HepG2 (cell line): ENCODE results near the gene NEURL1. TPM values are rescaled to one million over a fixed set of nuclear protein-coding genes. Genes with fewer than 3 reads are reported as not detected.

Experiments
- ATAC-seq: fragments of 200-7000 bp; cut with Tn5 transposase; 3 replicates; pipeline ENCODE4 v1.9.1; 2020; ENCODE audit warnings: mild to moderate bottlenecking, moderate library complexity
- BruUV-seq: library from RNA; stranded (reverse); fragments of 400-500 nt; replicated peaks from 2 replicates; lab custom pipeline; 2021; lab: Mats Ljungman, UMichigan
- CTCF ChIA-PET: fragments of 300-600 bp; formaldehyde crosslinking; extraction: SDS; loops from one replicate; lab custom pipeline; 2021; ENCODE audit warnings: low total read pairs, inconsistent platforms, low intra/inter-chr PET ratio; lab: Yijun Ruan, JAX
- POLR2A ChIA-PET: fragments of 350-600 bp; sonication (Branson Sonifier 250); formaldehyde crosslinking; loops from one replicate; lab custom pipeline; 2020; ENCODE audit warnings: antibody characterized with exemption, inconsistent platforms; lab: Yijun Ruan, JAX
- DNase-seq: peaks from one replicate; pipeline ENCODE4 v3.0.0-alpha.2; 2015; ENCODE audit warnings: low spot score
- FAIRE-seq: peaks from 3 replicates; lab custom pipeline; 2011; peaks lifted over from hg19 to GRCh38; lab: Jason Lieb, UNC
- H2AFZ ChIP-seq: one replicate; pipeline ENCODE4 v1.6.1; 2011; ENCODE audit warnings: low read length, inconsistent platforms
- H3K27ac ChIP-seq: fragments of 300-600 bp; 3 replicates; pipeline ENCODE4 v1.8.0; 2011; ENCODE audit warnings: mixed run types, mild to moderate bottlenecking, mixed read lengths, low read length, inconsistent platforms; ENCODE audit not compliant: insufficient read depth; ENCODE audit errors: extremely low read length
- H3K27me3 ChIP-seq, 2 experiments: fragments of 200-600 bp in 1 of 2; 2 replicates in 1 of 2; 3 replicates in 1 of 2; pipeline versions ENCODE4 v1.6.0 to v1.8.0; 2011; ENCODE audit warnings: low read length in 2 of 2, mild to moderate bottlenecking in 2 of 2, moderate library complexity in 2 of 2, inconsistent platforms in 1 of 2; ENCODE audit not compliant: insufficient read depth in 2 of 2, control insufficient read depth in 1 of 2
- H3K36me3 ChIP-seq, 2 experiments: fragments of 200-600 bp in 1 of 2; replicated peaks in 1 of 2; 2 replicates in 1 of 2; 3 replicates in 1 of 2; pipeline versions ENCODE4 v1.5.1 to v1.8.0; 2011; ENCODE audit warnings: low read length in 2 of 2, inconsistent platforms in 1 of 2; ENCODE audit not compliant: insufficient read depth in 2 of 2, control insufficient read depth in 1 of 2
- H3K4me1 ChIP-seq: 2 replicates; pipeline ENCODE4 v1.5.1; 2012; ENCODE audit warnings: low read length, inconsistent platforms; ENCODE audit not compliant: insufficient read depth
- H3K4me2 ChIP-seq: 2 replicates; pipeline ENCODE4 v1.6.0; 2011; ENCODE audit warnings: low read depth, low read length, inconsistent platforms
- H3K4me3 ChIP-seq, 3 experiments: fragments of 200-600 bp in 1 of 3; sonication (generic), shearing (Covaris generic) in 1 of 3; replicated peaks in 1 of 3; 2 replicates each; pipeline ENCODE4 v1.5.1; 2011 to 2016; ENCODE audit warnings: low read length in 3 of 3, inconsistent platforms in 2 of 3, low read depth in 2 of 3, mild to moderate bottlenecking in 2 of 3, control low read depth in 1 of 3, mixed read lengths in 1 of 3; ENCODE audit not compliant: insufficient read depth in 1 of 3
- H3K79me2 ChIP-seq: one replicate; pipeline ENCODE4 v1.6.1; 2011; ENCODE audit warnings: low read length, inconsistent platforms; ENCODE audit not compliant: insufficient read depth
- H3K9ac ChIP-seq: 2 replicates; pipeline ENCODE4 v1.6.0; 2011; ENCODE audit warnings: mild to moderate bottlenecking, low read depth, low read length, inconsistent platforms; ENCODE audit not compliant: insufficient read depth
- H3K9me3 ChIP-seq: 2 replicates; pipeline ENCODE4 v1.5.1; 2012; ENCODE audit warnings: mild to moderate bottlenecking, low read length
- H4K20me1 ChIP-seq: 2 replicates; pipeline ENCODE4 v1.6.0; 2011; ENCODE audit warnings: inconsistent platforms, mild to moderate bottlenecking, low read length, moderate library complexity; ENCODE audit not compliant: insufficient read depth
- ARID4A ChIP-seq: sonication (generic); formaldehyde crosslinking; IDR thresholded peaks from 2 replicates; pipeline ENCODE4 v1.5.0; 2020; ENCODE audit warnings: mild to moderate bottlenecking, missing genetic modification reagents, borderline replicate concordance
- CBFB ChIP-seq: sonication (generic); formaldehyde crosslinking; IDR thresholded peaks from 2 replicates; pipeline ENCODE4 v1.4.0; 2020; ENCODE audit warnings: missing genetic modification reagents
- DMAP1 ChIP-seq: IDR thresholded peaks from 2 replicates; pipeline ENCODE4 v1.6.1; 2016
- ELF4 ChIP-seq: sonication (generic); formaldehyde crosslinking; IDR thresholded peaks from 2 replicates; pipeline ENCODE4 v1.5.0; 2020; ENCODE audit warnings: missing genetic modification reagents, mild to moderate bottlenecking, moderate library complexity, borderline replicate concordance
- GFI1 ChIP-seq: sonication (generic); formaldehyde crosslinking; IDR thresholded peaks from 2 replicates; pipeline ENCODE4 v1.5.0; 2020; ENCODE audit warnings: missing genetic modification reagents, mild to moderate bottlenecking, borderline replicate concordance
- KDM1A ChIP-seq: IDR thresholded peaks from 2 replicates; pipeline ENCODE4 v1.6.1; 2016; ENCODE audit warnings: missing compliant biosample characterization
- RFX3 ChIP-seq: IDR thresholded peaks from 2 replicates; pipeline ENCODE4 v1.6.1; 2016; ENCODE audit warnings: missing biosample characterization, missing genetic modification reagents
- TP53 ChIP-seq: sonication (generic); formaldehyde crosslinking; conservative IDR thresholded peaks from 2 replicates; pipeline ENCODE4 v1.4.0; 2020; ENCODE audit warnings: missing genetic modification reagents
- ZFP37 ChIP-seq: sonication (generic); formaldehyde crosslinking; IDR thresholded peaks from 2 replicates; pipeline ENCODE4 v1.4.0; 2020; ENCODE audit warnings: missing genetic modification reagents, borderline replicate concordance
- ZMYM2 ChIP-seq: sonication (generic); formaldehyde crosslinking; IDR thresholded peaks from 2 replicates; pipeline ENCODE4 v1.8.0; 2022; ENCODE audit warnings: mild to moderate bottlenecking, missing genetic modification reagents
- ZMYM3 ChIP-seq: sonication (generic); formaldehyde crosslinking; IDR thresholded peaks from 2 replicates; pipeline ENCODE4 v1.5.1; 2020; ENCODE audit warnings: mild to moderate bottlenecking, missing genetic modification reagents
- ZNF230 ChIP-seq: sonication (generic); formaldehyde crosslinking; IDR thresholded peaks from 2 replicates; pipeline ENCODE4 v1.4.0; 2020; ENCODE audit warnings: mild to moderate bottlenecking, missing genetic modification reagents
- ZNF253 ChIP-seq: sonication (generic); formaldehyde crosslinking; IDR thresholded peaks from 2 replicates; pipeline ENCODE4 v1.8.0; 2022; ENCODE audit warnings: mild to moderate bottlenecking, missing genetic modification reagents, borderline replicate concordance
- ZNF331 ChIP-seq: sonication (generic); formaldehyde crosslinking; IDR thresholded peaks from 2 replicates; pipeline ENCODE4 v1.4.0; 2020; ENCODE audit warnings: missing genetic modification reagents
- ZNF430 ChIP-seq: sonication (generic); formaldehyde crosslinking; IDR thresholded peaks from 2 replicates; pipeline ENCODE4 v1.9.0; 2021; ENCODE audit warnings: mild to moderate bottlenecking, missing genetic modification reagents
- ZNF629 ChIP-seq: sonication (generic); formaldehyde crosslinking; conservative IDR thresholded peaks from 2 replicates; pipeline ENCODE4 v1.5.0; 2020; ENCODE audit warnings: missing genetic modification reagents
- ZNF792 ChIP-seq: IDR thresholded peaks from 2 replicates; pipeline ENCODE4 v1.6.1; 2016
- WGBS: methylation state at CpG from one replicate; pipeline ENCODE4 v1.1.6; 2017; ENCODE audit warnings: low lambda C conversion rate; 5-methylcytosine and 5-hydroxymethylcytosine counted together
- in situ Hi-C: cut with HindIII; loops from 2 replicates; pipeline ENCODE4 v1.10.0; 2017; ENCODE audit warnings: low pct_unique_long_range_greater_than_20kb; ENCODE audit not compliant: extremely low pct_ligation_motif_present
- intact Hi-C: fragments of 100-400 bp; cut with micrococcal nuclease; formaldehyde crosslinking; loops from one replicate; pipeline ENCODE4 v1.10.0; 2022; ENCODE audit not compliant: unreplicated experiment
- polyA plus RNA-seq, 8 experiments: library from polyadenylated mRNA; depleted of rRNA in 3 of 8; stranded (reverse) in 7 of 8; unstranded in 1 of 8; fragments of >200 nt; fragmentation: Illumina TruSeq in 4 of 8; extraction: Trizol in 4 of 8; gene quantifications; 2 replicates each; pipeline versions ENCODE4 v1.2.1 to v1.2.3, GENCODE V29; 2011 to 2016; ENCODE audit warnings: low read depth in 4 of 8, missing spikeins in 1 of 8, mixed read lengths in 1 of 8; ENCODE audit not compliant: insufficient read depth in 1 of 8
- total RNA-seq, 5 experiments: library from RNA; depleted of rRNA; stranded (reverse); fragments of >200 nt; fragmentation: Illumina TruSeq; extraction: Trizol; gene quantifications; 2 replicates each; pipeline ENCODE4 v1.2.3, GENCODE V29; 2016; ENCODE audit warnings: low read depth in 1 of 5

Gene NEURL1
- total and polyA plus RNA-seq, 2 of the 13 experiments (the other 11 are each of a cell fraction or from before 2014, with no cell fraction given) = not detected

DNA sequence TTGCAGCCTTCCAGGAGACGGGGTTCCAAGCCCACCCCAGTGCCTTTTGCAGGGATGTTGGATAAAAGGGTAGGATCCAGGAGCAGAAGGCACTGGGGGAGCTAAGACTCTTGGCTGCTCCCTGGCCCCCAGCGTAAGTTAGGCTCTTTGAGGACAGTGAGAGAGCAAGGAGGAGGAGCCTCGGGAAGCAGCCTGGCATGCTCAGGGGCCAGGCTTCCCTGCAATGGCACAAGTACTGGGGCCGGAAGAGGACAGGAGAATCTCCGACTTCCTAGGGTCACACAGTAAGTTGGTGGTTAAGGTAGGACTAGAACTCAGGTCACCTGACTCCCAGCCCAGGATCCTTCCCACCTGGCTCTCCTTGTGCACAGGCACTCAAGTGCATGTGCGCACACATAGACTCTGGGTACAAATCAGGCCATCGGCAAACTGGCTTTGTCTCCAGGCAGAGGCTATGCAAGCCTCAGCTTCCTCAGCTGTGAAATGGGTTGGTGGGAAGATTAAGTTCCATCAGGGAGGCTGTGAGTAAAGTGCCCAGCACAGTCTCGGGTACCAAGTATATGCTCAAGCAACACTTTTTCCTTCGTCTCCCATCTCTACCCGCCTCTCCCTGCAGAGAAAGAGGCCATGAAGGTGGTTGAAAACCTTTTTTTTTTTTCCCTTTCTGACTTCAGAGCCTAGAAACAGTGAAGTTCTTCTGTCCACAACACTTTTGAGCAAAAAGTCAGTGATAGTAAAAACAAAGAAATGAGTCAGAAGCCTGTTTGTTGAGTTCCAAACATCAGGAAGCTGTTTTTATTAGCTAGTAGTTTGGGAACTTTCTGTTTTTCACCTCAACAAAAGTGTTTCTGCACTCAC lies 79.1 kb downstream of the NEURL1 start:
- ATAC-seq (no peak), DNase-seq (no peak), FAIRE-seq (no peak)
- 44% methylated on average over 8 of the region's 10 CpGs for WGBS
- no peak overlapping the region for H3K9ac ChIP-seq
- H3K36me3 ChIP-seq = no peaks in the 10 kb centered on the region
- BruUV-seq = no TSS peak
- H4K20me1 ChIP-seq = no peaks in the 10 kb centered on the region
- no peaks in the 10 kb centered on the region for H3K79me2 ChIP-seq
- H2AFZ ChIP-seq = no peak overlapping the region
- no peak overlapping the region for H3K4me3 ChIP-seq
- no peaks in the 10 kb centered on the region for H3K9me3 ChIP-seq
- H3K27ac ChIP-seq = no peak overlapping the region
- peak overlapping the region; percentile 19; the same call in 1 of the 2 replicates for H3K4me2 ChIP-seq
- peaks cover 10 to 83% of the 10 kb centered on the region in 2 experiments; a peak in 4 of 5 replicates for H3K27me3 ChIP-seq
- intact Hi-C loops = no loop called here
- ChIA-PET POLR2A (no interaction called here), CTCF (no interaction called here)
- in situ Hi-C loops = no loop called here
- TF ChIP-seq ZMYM3 (peak; percentile 74), GFI1 (CRISPR knock-in tag) (no peak), KDM1A (0 out of 2 replicates have a peak, but pooled peaks have one; percentile 34), ZNF629 (peak; percentile 87), ZNF792 (CRISPR knock-in tag) (peak; percentile 96; the same call in 1 of the 2 replicates), CBFB (CRISPR knock-in tag) (no peak), ZNF430 (no peak)
- H3K4me1 ChIP-seq = peaks cover 64% of the 10 kb centered on the region

DNA sequence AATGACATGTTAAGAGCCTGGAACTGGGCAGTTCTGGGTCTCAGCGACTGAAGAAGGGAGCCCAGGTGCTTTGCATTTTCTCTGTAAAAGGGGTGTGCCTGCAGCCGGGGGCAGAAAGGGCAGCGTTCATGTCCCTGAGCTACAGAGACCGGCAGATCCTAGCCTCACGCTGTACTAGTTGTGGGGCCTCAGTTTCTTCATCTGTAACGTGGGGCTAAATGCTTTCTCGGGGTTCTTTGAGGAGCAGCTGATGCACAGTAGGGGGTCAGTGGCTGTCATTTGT lies 79.6 kb downstream of the NEURL1 start:
- ChIA-PET CTCF (no interaction called here), POLR2A (no interaction called here)
- in situ Hi-C loops = no loop called here
- no peak for FAIRE-seq
- H2AFZ ChIP-seq = no peak overlapping the region
- no peaks in the 10 kb centered on the region for H3K79me2 ChIP-seq
- peak overlapping the region; percentile 19; the same call in 1 of the 2 replicates for H3K4me2 ChIP-seq
- intact Hi-C loops = no loop called here
- H3K36me3 ChIP-seq = no peaks in the 10 kb centered on the region
- DNase-seq = no peak
- no peaks in the 10 kb centered on the region for H3K9me3 ChIP-seq
- no peak overlapping the region for H3K4me3 ChIP-seq
- H3K9ac ChIP-seq = no peak overlapping the region
- peaks cover 7 to 82% of the 10 kb centered on the region in 2 experiments; a peak in 4 of 5 replicates for H3K27me3 ChIP-seq
- H3K27ac ChIP-seq = no peak overlapping the region
- no peaks in the 10 kb centered on the region for H4K20me1 ChIP-seq
- H3K4me1 ChIP-seq = peaks cover 69% of the 10 kb centered on the region
- BruUV-seq = no TSS peak
- 10% methylated on average over 4 of the region's 7 CpGs for WGBS
- no peak for ATAC-seq
- TF ChIP-seq TP53 (CRISPR knock-in tag) = no peak
- TF ChIP-seq ZNF230 (CRISPR knock-in tag) = no peak
- TF ChIP-seq RFX3 = no peak
- no peak for TF ChIP-seq ZFP37 (CRISPR knock-in tag)
- TF ChIP-seq DMAP1 (CRISPR knock-in tag) = no peak
- no peak for TF ChIP-seq ELF4 (CRISPR knock-in tag)
- no peak for TF ChIP-seq ZMYM2 (CRISPR knock-in tag)
- no peak for TF ChIP-seq ZNF253 (CRISPR knock-in tag)
- no peak for TF ChIP-seq ARID4A (CRISPR knock-in tag)
- TF ChIP-seq ZNF331 (CRISPR knock-in tag) = no peak
